HG03521 (cell line): ENCODE measurements around the gene LSP1.
"Not testable (repeated sequence)": the region's sequence is repeated elsewhere in the genome, so short reads cannot be mapped to it uniquely, and the experiment has no call there.

ENCODE experiments used
- ATAC-seq: cut with Tn5 transposase; IDR thresholded peaks from one replicate; pipeline ENCODE4 v1.9.1; 2021; ENCODE audit warnings: mild to moderate bottlenecking, moderate library complexity; ENCODE audit not compliant: unreplicated experiment

Gene LSP1

GRCh38 chr11:1852877-1853276 lies at the start of gene LSP1:
LSP1 (plus strand) TSS chr11:1853084; CDS start chr11:1853145, 61 bp downstream.
- ATAC-seq, result peak; percentile 41

GRCh38 chr11:1803246-1803645 lies 49.6 kb upstream of the LSP1 start:
- ATAC-seq, result no peak

- ATAC-seq, result not testable (repeated sequence)
These were observed 48.9 kb upstream of the LSP1 start for GRCh38 chr11:1803835-1804519.

- ATAC-seq, result no peak
These were observed 47.4 kb upstream of the LSP1 start for GRCh38 chr11:1805525-1805924.

GRCh38 chr11:1807264-1807995 lies 45.5 kb upstream of the LSP1 start:
- no peak for ATAC-seq

GRCh38 chr11:1810761-1811160 lies 42.1 kb upstream of the LSP1 start:
- no peak for ATAC-seq

GRCh38 chr11:1812274-1812673 lies 40.6 kb upstream of the LSP1 start:
- no peak for ATAC-seq

GRCh38 chr11:1812801-1813200 lies 40.1 kb upstream of the LSP1 start:
- no peak for ATAC-seq

GRCh38 chr11:1813356-1813755 lies 39.5 kb upstream of the LSP1 start:
- not testable (repeated sequence) for ATAC-seq

GRCh38 chr11:1814691-1815090 lies 38.2 kb upstream of the LSP1 start:
- no peak for ATAC-seq

GRCh38 chr11:1815311-1815710 lies 37.6 kb upstream of the LSP1 start:
- ATAC-seq, result no peak

GRCh38 chr11:1815751-1816150 lies 37.1 kb upstream of the LSP1 start:
- ATAC-seq, result no peak

- no peak for ATAC-seq
These were observed 35.9 kb upstream of the LSP1 start for GRCh38 chr11:1817000-1817399.

GRCh38 chr11:1817511-1817910 lies 35.4 kb upstream of the LSP1 start:
- ATAC-seq, result no peak

GRCh38 chr11:1819074-1819473 lies 33.8 kb upstream of the LSP1 start:
- no peak for ATAC-seq

- no peak for ATAC-seq
These were observed 32.2 kb upstream of the LSP1 start for GRCh38 chr11:1820463-1821325.

GRCh38 chr11:1821562-1821961 lies 31.3 kb upstream of the LSP1 start:
- no peak for ATAC-seq

GRCh38 chr11:1822648-1823375 lies 30.1 kb upstream of the LSP1 start:
- ATAC-seq, result no peak

GRCh38 chr11:1823376-1824220 lies 29.3 kb upstream of the LSP1 start:
- ATAC-seq, result no peak
